GM13976 (cell line): ENCODE data around the gene ZNF385A.

ENCODE experiments used
- DNase-seq: peaks from one replicate; pipeline ENCODE4 v3.0.0; 2012; ENCODE audit warnings: low spot score
- in situ Hi-C: fragments of 300-500 bp; cut with MboI; formaldehyde crosslinking; loops from one replicate; pipeline ENCODE4 v1.12.0; 2022; ENCODE audit warnings: low sequenced_read_pairs, mixed read lengths, inconsistent platforms; ENCODE audit not compliant: unreplicated experiment
- TF ChIP-seq, protein P1 (sequence below): IDR thresholded peaks from 2 replicates; pipeline ENCODE4 v1.5.1; 2012; ENCODE audit warnings: borderline replicate concordance, mild to moderate bottlenecking; ENCODE audit not compliant: insufficient read depth; ENCODE audit errors: extremely low read depth, missing control alignments, control extremely low read depth

The ZNF385A gene

DNA sequence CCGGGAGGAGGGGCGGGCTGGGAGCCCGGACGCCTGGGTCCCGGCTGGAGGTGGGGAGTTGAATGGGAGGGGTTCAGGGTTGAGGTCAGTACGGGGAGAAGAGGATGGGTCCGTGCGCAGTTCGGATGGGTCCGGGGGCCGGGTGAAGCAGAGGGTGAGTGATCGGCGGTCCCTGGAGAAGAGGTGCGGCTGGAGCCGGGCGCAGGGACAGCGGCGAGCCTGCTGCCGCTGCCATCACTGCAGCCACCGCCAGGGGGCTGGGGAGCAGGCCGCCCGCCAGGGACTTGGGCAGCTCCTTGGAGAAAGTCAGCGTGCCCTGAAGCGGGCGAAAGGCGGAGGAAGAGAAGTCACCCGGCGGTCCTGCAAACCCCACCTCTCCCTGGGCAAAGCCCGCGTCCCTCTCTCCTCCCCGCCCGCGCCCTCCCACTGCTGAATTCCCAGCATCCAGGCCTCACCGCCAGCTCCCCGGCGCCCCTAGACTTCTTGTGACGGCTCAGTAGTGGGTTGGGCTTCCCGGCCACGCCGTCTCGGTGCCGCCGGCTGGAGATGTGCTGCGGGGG, 14.3 kb downstream of the ZNF385A start:
- in situ Hi-C loops: loop anchor here (5.0 kb wide), 1 partner anchor 153 kb away; no protein-coding TSS in a partner anchor
- no peak for DNase-seq
- TF ChIP-seq, protein P1, sequence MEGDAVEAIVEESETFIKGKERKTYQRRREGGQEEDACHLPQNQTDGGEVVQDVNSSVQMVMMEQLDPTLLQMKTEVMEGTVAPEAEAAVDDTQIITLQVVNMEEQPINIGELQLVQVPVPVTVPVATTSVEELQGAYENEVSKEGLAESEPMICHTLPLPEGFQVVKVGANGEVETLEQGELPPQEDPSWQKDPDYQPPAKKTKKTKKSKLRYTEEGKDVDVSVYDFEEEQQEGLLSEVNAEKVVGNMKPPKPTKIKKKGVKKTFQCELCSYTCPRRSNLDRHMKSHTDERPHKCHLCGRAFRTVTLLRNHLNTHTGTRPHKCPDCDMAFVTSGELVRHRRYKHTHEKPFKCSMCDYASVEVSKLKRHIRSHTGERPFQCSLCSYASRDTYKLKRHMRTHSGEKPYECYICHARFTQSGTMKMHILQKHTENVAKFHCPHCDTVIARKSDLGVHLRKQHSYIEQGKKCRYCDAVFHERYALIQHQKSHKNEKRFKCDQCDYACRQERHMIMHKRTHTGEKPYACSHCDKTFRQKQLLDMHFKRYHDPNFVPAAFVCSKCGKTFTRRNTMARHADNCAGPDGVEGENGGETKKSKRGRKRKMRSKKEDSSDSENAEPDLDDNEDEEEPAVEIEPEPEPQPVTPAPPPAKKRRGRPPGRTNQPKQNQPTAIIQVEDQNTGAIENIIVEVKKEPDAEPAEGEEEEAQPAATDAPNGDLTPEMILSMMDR: peak; percentile 8

DNA sequence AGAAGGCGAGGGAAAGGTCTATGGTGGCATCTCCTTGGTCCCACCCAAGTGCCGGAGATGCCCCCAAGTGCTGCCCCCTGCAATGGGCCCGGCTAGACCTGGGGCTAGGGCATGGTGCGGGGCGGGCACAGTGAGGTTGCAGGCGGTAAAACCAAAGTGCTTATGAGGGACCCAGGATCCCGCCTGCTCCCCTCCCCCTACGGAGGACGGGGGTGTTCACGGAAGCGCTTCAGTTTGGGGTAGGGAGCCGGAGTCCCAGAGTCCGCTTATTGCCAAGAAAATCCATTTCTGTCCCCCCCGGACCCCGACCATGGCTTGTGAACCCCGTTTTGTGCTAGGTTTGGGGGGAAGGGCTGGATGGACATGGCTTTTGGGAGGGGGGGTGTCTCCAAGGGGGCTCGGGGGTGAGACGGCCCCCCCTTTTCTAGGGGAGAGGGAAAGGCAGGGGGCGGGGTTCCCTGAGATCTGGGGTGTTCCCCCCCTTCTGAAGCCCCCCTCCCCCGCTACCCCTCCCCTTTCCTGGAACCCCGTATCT, 14.9 kb downstream of the ZNF385A start:
- in situ Hi-C loops: loop anchor here (5.0 to 10.0 kb wide), 2 partner anchors 75 to 152 kb away; no protein-coding TSS in a partner anchor
- no peak for DNase-seq
- TF ChIP-seq, protein P1: no peak

DNA sequence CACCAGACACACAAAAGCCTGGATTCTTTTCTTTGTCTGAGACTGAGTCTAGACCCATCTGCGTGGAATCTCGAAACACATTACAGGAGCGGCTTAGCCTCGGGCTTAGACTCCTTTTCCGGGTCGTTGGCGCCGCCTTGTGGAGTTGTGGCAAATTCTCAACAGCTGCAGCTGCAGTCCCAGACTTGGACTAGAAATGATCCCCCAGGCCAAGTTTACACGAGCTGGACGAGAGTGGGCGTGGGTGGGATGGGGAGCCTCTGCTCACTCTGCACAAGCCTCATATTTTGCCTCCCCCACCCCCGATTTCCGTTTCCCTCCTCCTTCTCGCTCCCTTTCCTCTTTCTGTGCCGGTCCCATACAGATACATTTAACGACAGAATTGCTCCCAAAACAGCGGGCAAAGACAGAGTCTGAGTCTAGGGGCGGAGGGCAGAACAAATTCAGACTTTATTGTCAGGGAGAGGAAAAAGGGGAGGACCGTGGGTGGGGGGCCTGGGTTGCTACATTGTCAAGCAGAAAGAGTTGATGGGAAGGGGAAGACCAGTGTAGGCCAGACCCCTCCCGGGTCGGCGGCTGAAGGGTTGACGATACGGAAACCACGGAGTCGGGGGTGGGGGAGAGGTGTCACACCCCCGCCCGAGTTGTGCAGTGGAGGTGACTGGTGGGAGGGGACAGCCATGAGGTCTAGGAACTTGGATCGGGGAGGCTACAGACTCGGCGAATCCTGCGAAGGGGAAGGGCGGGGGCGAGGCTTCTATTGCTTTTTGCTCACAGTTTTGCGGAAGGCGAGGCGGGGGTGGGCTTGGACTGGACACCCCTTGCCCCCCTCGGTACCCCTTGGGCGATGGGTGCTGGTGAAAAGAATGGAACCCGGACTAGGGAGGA, 15.6 kb downstream of the ZNF385A start:
- in situ Hi-C loops: loop anchor here (10.0 kb wide), 1 partner anchor 74 kb away; no protein-coding TSS in a partner anchor
- TF ChIP-seq, protein P1: peak; percentile 85
- peak; percentile 86 for DNase-seq

DNA sequence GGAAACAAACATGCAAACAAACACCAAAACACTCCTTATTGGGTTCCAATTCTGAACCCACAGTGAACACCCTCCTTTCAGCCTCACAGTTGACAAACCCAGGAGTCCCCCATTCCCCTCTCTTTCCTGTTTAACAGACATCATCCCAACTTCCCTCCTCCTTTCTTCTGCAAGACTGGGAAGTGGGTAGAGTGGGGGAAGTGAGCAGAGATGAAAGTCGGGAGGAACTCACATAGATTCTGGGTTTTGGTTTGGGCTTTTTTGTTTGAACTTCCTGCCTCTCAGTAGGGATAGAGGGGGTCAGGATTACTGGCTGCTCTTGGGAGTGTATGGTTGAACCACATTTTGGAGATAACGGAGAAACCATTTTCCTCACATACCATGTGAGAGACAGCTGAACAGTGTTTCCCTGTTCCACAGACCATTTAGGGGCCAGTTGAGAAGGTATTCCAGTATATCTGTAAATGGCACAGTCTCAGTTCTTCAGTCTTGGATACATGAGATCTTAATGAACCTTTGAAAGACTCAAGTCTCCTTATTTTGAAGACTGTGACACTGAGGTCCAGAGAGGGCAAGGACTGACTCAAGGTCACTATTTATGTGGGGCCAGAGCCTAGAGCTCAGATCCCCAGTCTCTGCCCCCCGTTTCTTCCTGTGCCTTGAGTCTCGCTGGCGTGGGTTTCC, 16.4 kb downstream of the ZNF385A start:
- in situ Hi-C loops: loop anchor here (10.0 kb wide), 1 partner anchor 73 kb away; no protein-coding TSS in a partner anchor
- TF ChIP-seq, protein P1: no peak
- DNase-seq: no peak

DNA sequence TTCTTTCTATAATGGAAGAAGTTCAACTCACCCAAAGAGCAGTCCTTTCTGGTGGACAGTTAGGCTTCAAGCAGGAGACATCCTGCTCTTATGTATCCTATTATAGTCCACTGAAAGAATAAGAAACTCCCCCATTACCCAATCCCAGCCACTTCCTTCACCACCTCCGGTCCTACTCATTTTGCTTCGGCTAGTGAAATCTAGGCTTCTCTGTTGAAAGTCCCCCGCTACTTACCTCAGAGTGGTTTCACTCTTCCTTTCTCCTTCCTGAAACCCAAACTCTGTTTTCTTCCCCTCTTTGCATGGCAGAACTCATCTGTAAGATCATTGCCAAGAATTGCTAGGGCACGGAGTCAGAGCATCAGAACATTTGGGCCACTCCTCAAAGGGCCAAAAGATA, 20.1 kb downstream of the ZNF385A start, which contains the start of gene GPR84:
TSS of gene GPR84 (minus strand) at position 74 of the 400 bp plus-strand sequence. CDS start 635 bp downstream, outside the sequence.
- DNase-seq: peak; percentile 56
- in situ Hi-C loops: loop anchor here (10.0 kb wide), 1 partner anchor 70 kb away; no protein-coding TSS in a partner anchor
- TF ChIP-seq, protein P1: no peak

DNA sequence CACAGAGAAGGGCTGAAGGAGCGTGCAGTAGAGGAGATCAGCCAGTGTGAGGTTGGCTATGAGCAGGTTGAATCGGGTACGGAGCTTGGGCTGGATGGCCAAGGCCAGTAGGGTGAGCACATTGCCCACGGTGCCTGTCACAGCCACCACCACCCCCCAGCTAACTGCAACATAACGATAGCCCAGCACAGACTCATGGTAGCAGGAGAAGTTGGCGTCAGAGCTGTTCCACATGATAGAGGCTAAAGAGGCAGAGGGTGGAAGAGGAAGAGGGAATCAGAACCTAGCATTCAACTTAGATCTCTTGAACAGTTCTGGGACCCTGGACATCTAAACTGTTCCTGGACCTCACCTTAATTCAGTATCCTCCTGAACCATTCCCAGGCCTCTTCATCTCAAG, 20.9 kb downstream of the ZNF385A start:
- TF ChIP-seq, protein P1: no peak
- in situ Hi-C loops: loop anchor here (10.0 kb wide), 1 partner anchor 69 kb away; no protein-coding TSS in a partner anchor
- DNase-seq: no peak
